GM12892 (cell line): ENCODE measurements around the gene CCT3.

Experiments used
- POLR2AphosphoS5 ChIP-seq: IDR thresholded peaks from 2 replicates; pipeline ENCODE4 v1.6.1; 2011; ENCODE audit warnings: low read depth, low read length, control low read depth
- TAF1 ChIP-seq: IDR thresholded peaks from 2 replicates; pipeline ENCODE4 v1.6.1; 2011; ENCODE audit warnings: low read depth, mild to moderate bottlenecking, control low read depth, low read length, borderline replicate concordance

DNA sequence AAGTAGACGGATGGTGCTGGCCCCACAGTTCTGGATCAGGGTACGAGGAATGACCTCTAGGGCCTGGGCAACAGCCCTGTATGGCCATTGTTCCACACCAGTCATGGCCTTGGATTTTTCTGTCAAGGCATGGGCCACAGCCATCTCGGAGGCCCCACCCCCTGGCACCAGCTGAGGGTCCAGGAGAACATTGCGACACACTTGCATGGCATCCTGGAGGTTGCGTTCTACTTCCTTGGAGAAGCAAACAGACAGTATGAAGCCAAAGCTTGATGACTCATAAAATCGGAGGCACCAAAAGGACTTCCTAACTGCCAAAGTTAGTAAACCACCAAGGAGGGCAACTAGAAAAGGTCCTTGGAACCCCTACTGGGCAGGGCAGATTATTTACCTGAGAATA, 27.1 kb downstream of the CCT3 start:
- TF ChIP-seq POLR2AphosphoS5 (no peak), TAF1 (no peak)
